NCI-H1417 treated with DMSO at 0.1 percent for 48 hours (cell line): Measurements from ENCODE around the gene NOL4L.
"Not testable (repeated sequence)": the region's sequence is repeated elsewhere in the genome, so short reads cannot be mapped to it uniquely, and the experiment has no call there.

Source experiments
- DNase-seq: peaks from one replicate; lab custom pipeline; 2025; lab: John Stamatoyannopoulos, UW

NOL4L gene

DNA sequence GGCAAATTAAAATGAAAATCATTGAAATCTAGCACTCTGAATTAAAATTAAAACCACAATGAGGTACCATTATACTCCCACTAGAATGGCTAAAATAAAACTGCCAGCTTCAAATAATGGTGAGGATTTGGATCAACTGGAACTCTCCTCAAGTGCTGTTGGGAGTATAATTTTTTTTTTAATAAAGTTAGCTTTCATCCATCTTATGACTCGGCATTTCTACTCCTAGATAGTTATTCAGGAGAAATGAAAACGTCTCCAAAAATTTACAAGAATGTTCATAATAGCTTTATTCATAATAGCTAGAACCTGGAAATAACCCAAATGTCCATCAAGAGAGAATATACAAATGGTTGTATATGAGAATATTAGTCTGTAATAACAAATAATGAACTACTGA, 163.8 kb downstream of the NOL4L start:
- DNase-seq = no peak

- no peak for DNase-seq
These were observed 166.8 kb downstream of the NOL4L start for GRCh38 chr20:32418376-32418775.

DNA sequence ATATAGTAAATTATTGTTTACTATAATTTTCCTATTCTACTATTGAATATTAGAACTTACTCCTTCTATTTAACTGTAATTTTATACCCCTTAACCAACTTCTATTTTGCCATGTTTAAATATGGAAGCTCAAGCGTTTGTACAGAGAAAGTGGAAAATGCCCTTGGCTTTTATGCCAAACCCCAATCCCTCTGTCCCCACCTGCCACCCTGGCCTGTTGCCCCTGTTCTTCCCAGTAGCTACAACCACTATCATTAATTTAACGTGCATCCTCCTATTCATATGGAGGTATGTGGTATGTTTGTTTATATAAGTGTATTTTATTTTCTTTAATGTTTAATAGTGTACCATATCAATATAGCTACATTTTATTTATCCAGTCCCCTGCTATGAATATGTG, 168.9 kb downstream of the NOL4L start:
- no peak for DNase-seq

DNA sequence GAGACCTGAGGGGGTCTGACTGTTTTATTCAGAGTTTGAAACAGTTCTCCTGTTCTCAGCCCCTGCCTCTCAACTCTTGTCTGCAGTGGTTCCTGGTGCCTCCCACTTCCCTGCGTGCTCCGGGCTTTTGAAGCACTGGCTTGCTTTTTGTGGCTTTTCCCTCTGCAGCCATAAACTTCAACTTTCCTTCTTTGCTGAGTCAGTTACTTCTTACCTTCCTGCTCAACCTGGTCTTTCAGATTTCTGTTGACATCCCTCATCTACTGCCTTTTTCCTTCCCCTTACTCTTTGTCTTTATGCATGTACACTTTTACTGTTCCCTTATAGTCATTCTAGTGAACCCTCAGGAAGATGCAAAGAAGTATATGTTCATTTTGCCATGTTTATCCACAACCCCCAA, 169.6 kb downstream of the NOL4L start:
- no peak for DNase-seq

DNA sequence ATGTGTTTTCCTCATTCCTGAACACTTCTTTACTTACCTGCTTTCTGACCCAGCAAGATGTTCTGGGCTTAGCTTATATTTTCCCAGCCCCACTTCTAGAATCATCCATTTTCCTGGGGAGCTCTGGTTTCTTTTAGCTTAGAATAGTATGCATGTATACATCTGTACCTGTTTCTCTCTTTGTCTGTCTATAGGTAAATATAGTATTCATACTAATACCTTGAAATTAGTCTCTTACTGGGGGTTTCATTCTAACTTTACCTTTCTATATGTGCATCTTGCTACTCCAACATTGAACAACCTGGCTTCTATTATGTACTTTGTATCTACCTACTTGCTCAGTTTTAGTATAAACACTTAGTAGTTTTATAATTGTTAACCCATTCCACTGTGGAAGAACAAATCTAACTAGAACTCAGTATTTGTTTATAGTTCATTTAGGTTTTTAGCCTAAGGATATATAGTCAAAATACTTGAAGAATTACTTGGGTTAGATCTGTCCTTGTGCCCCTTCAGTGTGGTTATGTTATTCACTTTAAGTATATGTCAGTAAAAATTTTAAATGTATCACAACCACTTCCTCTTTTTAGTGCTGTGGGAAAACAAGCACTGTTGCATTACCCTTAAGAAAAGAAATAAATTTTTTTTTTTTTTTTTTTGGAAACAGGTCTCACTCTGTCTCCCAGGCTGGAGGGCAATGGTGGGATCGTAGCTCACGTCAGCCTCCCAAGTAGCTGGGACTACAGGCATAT, 173.0 kb downstream of the NOL4L start:
- DNase-seq = no peak

DNA sequence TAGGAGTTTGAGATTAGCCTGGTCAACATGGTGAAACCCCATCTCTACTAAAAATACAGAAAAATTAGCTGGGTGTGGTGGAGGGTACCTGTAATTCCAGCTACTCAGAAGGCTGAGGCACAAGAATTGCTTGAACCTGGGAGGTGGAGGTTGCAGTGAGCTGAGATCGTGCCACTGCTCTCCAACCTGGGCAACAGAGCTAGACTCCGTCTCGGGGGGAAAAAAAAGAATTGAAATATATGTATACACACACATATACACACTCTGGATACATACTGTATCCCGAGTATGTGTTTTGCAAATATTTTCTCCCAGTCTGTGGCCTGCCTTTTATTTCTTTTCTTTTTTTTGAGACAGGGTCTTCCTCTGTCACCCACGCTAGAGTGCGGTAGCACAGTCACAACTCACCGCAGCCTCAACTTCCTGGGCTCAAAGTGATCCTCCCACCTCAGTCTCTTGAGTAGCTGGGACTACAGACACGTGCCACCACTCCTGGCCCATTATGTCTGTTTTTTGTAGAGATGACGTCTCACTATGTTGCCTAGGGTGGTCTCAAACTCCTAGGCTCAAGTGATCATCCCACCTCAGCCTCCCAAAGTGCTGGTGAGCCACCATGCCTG, 177.9 kb downstream of the NOL4L start:
- not testable (repeated sequence) for DNase-seq

DNA sequence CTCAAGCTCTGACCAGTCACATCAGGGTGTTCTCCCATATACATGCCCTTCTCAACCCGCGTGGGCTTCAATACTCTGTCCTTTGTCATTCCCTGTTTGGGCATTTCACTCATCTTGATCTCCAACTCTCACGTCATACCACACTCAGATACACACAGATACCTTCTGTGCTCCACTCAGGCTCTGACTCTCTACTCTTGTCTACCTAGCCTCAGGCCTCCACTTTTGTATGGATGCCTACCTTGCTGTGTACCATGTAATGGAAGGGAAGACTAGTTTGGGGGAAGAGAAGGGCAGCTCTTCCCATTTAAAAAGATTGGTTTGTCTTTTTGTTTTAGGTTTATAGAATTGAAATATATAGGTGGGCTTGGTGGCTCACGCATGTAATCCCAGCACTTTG, 178.4 kb downstream of the NOL4L start:
- no peak for DNase-seq

DNA sequence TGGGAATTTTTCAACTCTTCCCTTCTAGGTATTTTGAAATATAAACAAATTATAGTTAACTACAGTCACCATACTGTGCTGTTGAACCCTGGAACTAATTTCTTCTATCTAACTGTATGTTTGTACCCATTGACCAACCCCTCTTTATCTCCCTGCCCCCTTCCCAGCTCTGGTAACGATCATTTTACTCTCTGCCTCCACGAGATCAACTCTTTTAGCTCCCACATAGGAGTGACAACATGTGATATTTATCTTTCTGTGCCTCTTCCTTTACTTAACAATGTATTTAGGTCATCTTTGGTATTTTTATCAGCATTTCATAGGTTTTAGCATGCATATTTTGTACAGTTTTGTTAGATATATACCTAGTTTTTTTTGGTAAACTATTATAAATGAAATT, 181.1 kb downstream of the NOL4L start:
- no peak for DNase-seq

DNA sequence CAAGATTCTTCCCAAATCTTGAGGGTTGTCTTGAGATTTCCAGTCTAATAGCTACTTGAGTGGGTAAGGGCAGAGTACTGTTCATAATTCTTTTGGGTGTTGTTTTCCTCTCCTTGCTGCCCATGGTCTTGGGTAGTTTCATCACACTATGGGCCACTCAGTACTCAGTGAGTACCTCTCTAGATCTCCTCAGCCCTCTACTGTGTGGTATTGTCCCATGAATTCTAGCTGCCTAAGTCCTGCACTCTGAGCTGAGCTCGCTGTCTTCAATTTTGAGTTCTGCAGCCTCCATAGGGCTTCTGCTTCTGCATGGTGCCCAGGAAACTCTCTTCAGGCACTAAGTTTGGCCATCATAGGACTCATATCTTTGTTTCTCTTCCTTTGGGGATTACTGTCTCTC, 184.7 kb downstream of the NOL4L start:
- no peak for DNase-seq

- DNase-seq = no peak
These were observed 187.5 kb downstream of the NOL4L start for GRCh38 chr20:32397567-32398084.

DNA sequence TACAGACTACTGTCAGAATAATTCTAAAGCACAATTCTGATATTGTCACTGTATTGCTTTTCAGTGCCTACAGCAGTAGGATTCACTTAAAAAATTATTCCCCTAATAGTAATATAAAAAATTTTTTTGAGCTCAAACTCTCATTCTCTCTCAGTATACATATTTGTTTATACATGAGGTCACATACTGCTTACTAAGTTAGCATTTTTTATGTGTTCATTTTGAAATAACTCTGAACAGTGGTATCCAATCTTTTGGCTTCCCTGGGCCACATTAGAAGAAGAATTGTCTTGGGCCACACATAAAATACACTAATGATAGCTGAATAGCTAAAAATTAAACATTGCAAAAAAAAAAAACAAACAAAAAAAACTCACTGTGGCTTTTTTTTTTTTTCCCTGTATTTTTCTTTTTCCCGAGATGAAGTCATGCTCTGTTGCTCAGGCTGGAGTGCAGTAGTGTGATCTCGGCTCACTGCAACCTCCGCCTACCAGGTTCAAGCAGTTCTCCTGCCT, 188.4 kb downstream of the NOL4L start:
- DNase-seq = no peak

DNA sequence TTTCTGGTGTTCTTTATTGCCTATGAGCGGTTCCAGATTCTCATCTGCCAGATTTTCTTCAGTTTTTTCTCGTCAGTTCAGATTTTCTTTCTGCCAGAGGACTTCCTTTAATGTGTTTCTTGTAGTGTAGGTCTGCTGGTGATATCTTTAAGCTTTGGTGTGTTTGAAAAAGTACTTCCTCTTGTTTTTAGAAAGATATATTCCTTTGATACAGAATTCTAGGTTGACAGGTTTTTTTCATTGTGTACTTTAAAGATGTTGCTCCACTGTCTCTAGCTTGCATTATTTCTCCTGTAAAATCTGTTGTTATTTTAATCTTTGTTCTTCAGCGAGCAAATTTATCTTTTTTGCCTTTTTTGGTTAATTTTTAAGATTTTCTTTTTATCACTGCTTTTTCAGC, 190.1 kb downstream of the NOL4L start:
- DNase-seq = no peak
